ENCODE results near the gene ZNF318.

ZNF318 gene

DNA sequence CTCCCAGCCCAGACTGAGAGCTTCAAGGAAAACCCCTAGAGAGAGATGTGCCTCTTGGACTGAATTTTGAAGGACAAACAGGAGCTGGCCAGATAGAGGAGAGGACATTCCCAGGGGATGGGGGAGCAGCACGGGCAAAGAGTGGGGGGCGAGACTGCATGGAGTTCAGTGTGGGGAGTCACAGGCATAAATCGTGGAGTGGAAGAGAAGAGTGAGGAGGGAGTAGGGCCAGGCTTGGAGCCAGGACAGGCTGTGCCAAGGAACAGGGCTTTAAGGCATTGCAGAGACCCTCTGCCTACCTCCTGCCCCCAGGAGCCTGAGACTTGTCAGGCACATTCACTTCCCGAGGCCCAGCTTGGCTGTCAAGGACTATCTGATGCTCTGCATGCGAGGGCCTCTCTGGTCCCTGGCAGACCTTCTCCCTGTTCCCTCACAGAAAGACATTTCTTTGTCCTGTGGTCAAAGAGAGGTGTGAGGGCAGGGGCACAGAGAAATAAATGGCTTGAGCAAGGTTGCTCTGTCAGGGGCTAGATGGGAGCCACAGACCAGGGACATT lies 76.6 kb downstream of the ZNF318 start:
- TF ChIP-seq SUZ12 (IDR thresholded peaks at IDR 0.05; ENCODE audit: extremely low read depth, insufficient read depth, insufficient read length) (no peak), ZNF274 (IDR thresholded peaks at IDR 0.05; ENCODE audit: low read depth, low read length) (no peak), YY1 (IDR thresholded peaks at IDR 0.05; ENCODE audit: insufficient read depth, insufficient read length) (no peak)
- Histone ChIP-seq H3K4me1 (ENCODE audit: insufficient read depth, insufficient read length) (peaks cover 3% of the 10 kb centered on the region), H3K9ac (ENCODE audit: insufficient read length, low read depth) (no peak overlapping the region), H3K4me3 (ENCODE audit: insufficient read length, low read depth) (no peak overlapping the region), H3K36me3 (ENCODE audit: insufficient read depth, insufficient read length, low read length) (no peaks in the 10 kb centered on the region), H3K9me3 (ENCODE audit: insufficient read depth, low read length) (no peaks in the 10 kb centered on the region), H3K27me3 (ENCODE audit: insufficient read depth, insufficient read length) (no peaks in the 10 kb centered on the region)
- DNase-seq (ENCODE audit: low read depth, low spot score) = no peak

DNA sequence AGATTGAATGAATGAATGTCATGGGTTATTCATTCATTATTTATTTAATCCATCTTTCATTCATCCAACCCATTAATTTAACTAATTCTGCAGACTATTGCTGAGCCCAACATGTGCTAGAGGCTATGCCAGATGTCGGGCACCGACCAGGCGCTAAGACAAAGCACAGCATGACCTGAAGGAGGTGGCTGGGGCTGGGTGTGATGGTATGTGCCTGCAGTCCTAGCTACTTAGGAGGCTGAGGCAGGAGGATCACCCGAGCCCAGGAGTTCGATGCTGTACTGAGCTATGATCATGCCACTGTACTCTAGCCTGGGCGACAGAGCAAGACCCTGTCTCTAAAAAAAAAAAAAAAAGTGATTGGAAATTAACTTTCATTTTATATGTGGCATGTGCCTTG lies 77.1 kb downstream of the ZNF318 start:
- H3K4me3 ChIP-seq (ENCODE audit: insufficient read length, low read depth) = no peak overlapping the region
- H3K9ac ChIP-seq (ENCODE audit: insufficient read length, low read depth) = no peak overlapping the region
- no peaks in the 10 kb centered on the region for H3K9me3 ChIP-seq (ENCODE audit: insufficient read depth, low read length)
- H3K36me3 ChIP-seq (ENCODE audit: insufficient read depth, insufficient read length, low read length) = no peaks in the 10 kb centered on the region
- TF ChIP-seq ZNF274 (IDR thresholded peaks at IDR 0.05; ENCODE audit: low read depth, low read length) (no peak), SUZ12 (IDR thresholded peaks at IDR 0.05; ENCODE audit: extremely low read depth, insufficient read depth, insufficient read length) (no peak), YY1 (IDR thresholded peaks at IDR 0.05; ENCODE audit: insufficient read depth, insufficient read length) (no peak)
- no peaks in the 10 kb centered on the region for H3K27me3 ChIP-seq (ENCODE audit: insufficient read depth, insufficient read length)
- DNase-seq (ENCODE audit: low read depth, low spot score) = no peak
- H3K4me1 ChIP-seq (ENCODE audit: insufficient read depth, insufficient read length) = no peaks in the 10 kb centered on the region

DNA sequence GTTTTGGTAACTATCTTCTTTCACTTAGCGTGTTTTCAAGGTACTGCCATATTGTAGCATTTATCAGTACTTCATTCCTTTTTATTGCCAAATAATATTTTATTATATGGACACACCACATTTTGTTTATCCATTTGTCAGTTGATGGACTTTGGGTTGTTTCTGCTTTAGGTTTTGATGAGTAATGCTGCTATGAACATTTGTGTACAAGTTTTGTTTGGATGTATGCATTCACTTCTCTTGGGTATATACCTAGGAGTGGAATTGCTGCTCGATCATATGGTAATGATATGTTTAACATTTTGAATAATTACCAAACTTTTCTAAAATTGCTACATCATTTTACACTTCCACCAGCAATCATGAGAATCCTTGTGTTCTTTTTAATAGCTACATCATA lies 77.7 kb downstream of the ZNF318 start:
- no peaks in the 10 kb centered on the region for H3K27me3 ChIP-seq (ENCODE audit: insufficient read depth, insufficient read length)
- H3K4me3 ChIP-seq (ENCODE audit: insufficient read length, low read depth) = no peak overlapping the region
- DNase-seq (ENCODE audit: low read depth, low spot score) = no peak
- peaks cover 6% of the 10 kb centered on the region for H3K4me1 ChIP-seq (ENCODE audit: insufficient read depth, insufficient read length)
- no peaks in the 10 kb centered on the region for H3K9me3 ChIP-seq (ENCODE audit: insufficient read depth, low read length)
- TF ChIP-seq YY1 (IDR thresholded peaks at IDR 0.05; ENCODE audit: insufficient read depth, insufficient read length) (no peak), SUZ12 (IDR thresholded peaks at IDR 0.05; ENCODE audit: extremely low read depth, insufficient read depth, insufficient read length) (no peak), ZNF274 (IDR thresholded peaks at IDR 0.05; ENCODE audit: low read depth, low read length) (no peak)
- H3K9ac ChIP-seq (ENCODE audit: insufficient read length, low read depth) = no peak overlapping the region
- no peaks in the 10 kb centered on the region for H3K36me3 ChIP-seq (ENCODE audit: insufficient read depth, insufficient read length, low read length)

DNA sequence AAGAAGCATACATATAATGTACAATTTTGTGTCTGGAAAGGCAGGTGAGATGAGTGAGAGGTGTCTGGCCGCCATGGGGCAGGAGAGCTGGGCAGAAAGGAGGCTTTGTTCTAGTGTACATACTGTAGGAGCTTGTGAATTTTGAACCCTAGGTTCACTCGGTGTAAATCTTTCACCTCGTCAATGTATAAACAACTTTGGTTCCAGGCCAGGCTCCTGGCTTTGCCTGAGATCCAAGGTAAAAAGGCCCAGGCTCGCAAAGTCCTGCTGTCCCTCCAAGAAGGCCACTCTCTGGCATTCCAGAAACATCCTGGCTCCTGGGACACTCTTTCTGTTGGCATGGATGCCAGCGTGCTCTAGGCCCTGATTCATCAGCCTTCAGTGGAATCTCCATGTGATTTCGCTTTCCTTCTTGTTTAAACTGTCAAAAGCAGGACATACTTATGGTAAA lies 78.5 kb downstream of the ZNF318 start:
- TF ChIP-seq ZNF274 (IDR thresholded peaks at IDR 0.05; ENCODE audit: low read depth, low read length) (no peak), YY1 (IDR thresholded peaks at IDR 0.05; ENCODE audit: insufficient read depth, insufficient read length) (no peak), SUZ12 (IDR thresholded peaks at IDR 0.05; ENCODE audit: extremely low read depth, insufficient read depth, insufficient read length) (no peak)
- Histone ChIP-seq H3K36me3 (ENCODE audit: insufficient read depth, insufficient read length, low read length) (no peaks in the 10 kb centered on the region), H3K4me3 (ENCODE audit: insufficient read length, low read depth) (no peak overlapping the region), H3K9ac (ENCODE audit: insufficient read length, low read depth) (no peak overlapping the region), H3K4me1 (ENCODE audit: insufficient read depth, insufficient read length) (peaks cover 6% of the 10 kb centered on the region), H3K9me3 (ENCODE audit: insufficient read depth, low read length) (no peaks in the 10 kb centered on the region), H3K27me3 (ENCODE audit: insufficient read depth, insufficient read length) (no peaks in the 10 kb centered on the region)
- no peak for DNase-seq (ENCODE audit: low read depth, low spot score)

DNA sequence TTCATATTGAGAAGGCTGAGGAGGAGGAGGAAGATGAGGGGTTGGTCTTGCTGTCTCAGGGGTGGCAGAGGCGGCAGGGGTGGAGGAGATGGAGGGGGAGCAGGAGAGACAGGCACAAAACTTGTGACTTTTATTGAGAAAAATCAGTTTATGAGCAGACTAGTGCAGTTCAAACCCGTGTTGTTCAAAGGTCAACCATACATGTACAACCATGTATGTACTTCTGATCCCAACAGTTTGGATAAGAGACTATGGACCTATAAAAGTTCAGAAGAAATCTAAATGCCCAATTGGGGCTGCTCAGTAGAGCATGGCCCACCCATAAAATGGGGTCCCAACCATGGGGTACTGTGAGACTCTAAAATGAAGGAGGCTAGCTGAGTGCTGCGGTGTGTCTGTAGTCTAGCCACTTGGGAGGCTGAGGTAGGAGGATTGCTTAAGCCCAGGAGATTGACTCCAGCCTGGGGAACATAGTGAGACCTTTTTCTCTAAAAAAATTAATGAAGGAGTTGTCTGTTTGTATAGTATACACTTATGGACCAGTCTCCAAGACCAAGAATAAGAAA lies 79.0 kb downstream of the ZNF318 start:
- no peaks in the 10 kb centered on the region for H3K9me3 ChIP-seq (ENCODE audit: insufficient read depth, low read length)
- peaks cover 6% of the 10 kb centered on the region for H3K4me1 ChIP-seq (ENCODE audit: insufficient read depth, insufficient read length)
- no peaks in the 10 kb centered on the region for H3K27me3 ChIP-seq (ENCODE audit: insufficient read depth, insufficient read length)
- H3K4me3 ChIP-seq (ENCODE audit: insufficient read length, low read depth) = no peak overlapping the region
- H3K9ac ChIP-seq (ENCODE audit: insufficient read length, low read depth) = no peak overlapping the region
- no peaks in the 10 kb centered on the region for H3K36me3 ChIP-seq (ENCODE audit: insufficient read depth, insufficient read length, low read length)
- TF ChIP-seq ZNF274 (IDR thresholded peaks at IDR 0.05; ENCODE audit: low read depth, low read length) (no peak), YY1 (IDR thresholded peaks at IDR 0.05; ENCODE audit: insufficient read depth, insufficient read length) (no peak), SUZ12 (IDR thresholded peaks at IDR 0.05; ENCODE audit: extremely low read depth, insufficient read depth, insufficient read length) (no peak)
- no peak for DNase-seq (ENCODE audit: low read depth, low spot score)

DNA sequence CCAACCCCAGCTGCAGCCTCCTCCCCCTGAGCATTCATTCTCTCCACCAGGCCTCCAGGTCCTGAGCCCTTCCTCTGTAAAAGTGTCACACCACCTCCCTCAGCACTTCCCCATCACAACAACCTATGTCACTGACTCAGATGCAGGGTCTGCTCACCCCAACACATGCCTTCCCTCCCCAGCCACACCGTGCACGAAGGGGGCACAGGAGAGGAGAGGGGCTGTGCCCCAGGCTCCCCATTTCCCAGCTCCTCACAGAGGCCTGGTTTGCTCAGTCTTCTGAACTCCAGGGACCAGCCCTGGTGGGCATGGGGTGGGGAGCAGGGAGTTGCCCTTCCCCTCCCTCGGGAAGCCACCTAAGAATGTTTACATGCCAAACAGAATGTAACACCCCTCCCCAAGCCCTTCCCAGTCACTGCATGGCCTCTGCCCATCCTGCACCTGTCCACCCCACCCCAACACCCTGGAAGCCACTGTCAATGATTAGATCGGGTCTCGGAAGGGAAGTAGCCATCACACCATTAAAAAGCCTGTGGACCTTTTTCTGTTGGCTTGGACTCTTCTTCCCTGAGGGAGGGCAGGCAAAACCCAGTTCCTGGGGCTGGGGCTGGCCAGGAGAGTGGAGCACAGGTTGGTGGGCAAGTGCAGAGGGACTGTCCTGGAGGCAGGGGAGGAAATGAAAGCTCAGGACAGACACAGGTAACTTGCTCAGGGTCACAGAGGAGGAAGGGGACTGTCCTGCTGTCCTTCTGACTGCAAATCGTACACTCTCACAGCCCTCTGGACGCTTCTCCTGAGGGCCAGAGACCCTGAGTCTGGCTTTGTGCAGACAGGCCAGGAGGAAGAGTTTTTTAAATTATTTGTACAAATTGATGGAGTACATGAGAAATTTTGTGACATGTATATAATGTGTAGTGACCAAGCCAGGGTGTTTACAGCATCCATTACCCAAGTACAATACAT lies 81.4 kb downstream of the ZNF318 start:
- no peaks in the 10 kb centered on the region for H3K9me3 ChIP-seq (ENCODE audit: insufficient read depth, low read length)
- DNase-seq (ENCODE audit: low read depth, low spot score) = no peak
- H3K27me3 ChIP-seq (ENCODE audit: insufficient read depth, insufficient read length) = no peaks in the 10 kb centered on the region
- H3K4me1 ChIP-seq (ENCODE audit: insufficient read depth, insufficient read length) = peaks cover 6% of the 10 kb centered on the region
- no peaks in the 10 kb centered on the region for H3K36me3 ChIP-seq (ENCODE audit: insufficient read depth, insufficient read length, low read length)
- no peak overlapping the region for H3K9ac ChIP-seq (ENCODE audit: insufficient read length, low read depth)
- no peak overlapping the region for H3K4me3 ChIP-seq (ENCODE audit: insufficient read length, low read depth)
- TF ChIP-seq SUZ12 (IDR thresholded peaks at IDR 0.05; ENCODE audit: extremely low read depth, insufficient read depth, insufficient read length) = no peak
